ENCODE measurements around the gene WWOX.
"Not testable (repeated sequence)": the region's sequence is repeated elsewhere in the genome, so short reads cannot be mapped to it uniquely, and the experiment has no call there.

WWOX gene

DNA sequence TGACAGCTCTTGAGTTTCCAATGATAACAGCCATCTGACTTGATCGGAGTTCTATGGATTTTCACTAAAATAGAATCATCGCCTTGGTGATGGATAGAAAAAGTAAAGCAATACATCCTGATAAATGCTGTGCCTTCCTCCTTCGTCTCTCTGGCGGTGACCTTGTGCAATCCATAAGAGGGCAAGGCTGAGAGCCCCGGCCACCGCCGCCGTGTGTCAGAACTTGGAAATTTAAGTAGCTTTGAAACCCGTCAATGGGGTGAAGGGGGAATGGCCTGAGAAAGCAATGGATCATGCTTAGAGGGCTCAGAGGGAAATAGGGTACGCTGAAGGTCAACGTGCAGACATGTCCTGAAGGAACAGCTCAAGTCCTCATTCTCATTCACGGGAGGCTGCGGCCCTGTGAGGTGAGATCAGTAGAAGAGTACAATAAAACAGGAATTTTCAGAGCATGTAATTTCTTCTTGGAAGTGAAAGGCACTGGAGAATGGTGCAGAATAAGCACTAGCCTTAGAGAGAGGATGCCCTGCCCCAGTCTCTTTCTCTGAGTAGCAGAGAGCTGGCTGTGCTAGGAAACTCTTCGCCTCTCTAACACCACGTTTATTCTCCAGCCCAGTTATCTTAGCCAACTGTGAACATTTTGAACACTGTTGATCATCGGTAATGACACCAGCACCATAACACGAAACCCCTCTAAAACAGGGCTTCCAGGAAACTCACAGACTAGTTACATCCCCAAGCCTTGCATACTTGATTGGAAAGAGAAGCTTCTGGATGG, 573.5 kb downstream of the WWOX start:
- DNase-seq, result no peak

DNA sequence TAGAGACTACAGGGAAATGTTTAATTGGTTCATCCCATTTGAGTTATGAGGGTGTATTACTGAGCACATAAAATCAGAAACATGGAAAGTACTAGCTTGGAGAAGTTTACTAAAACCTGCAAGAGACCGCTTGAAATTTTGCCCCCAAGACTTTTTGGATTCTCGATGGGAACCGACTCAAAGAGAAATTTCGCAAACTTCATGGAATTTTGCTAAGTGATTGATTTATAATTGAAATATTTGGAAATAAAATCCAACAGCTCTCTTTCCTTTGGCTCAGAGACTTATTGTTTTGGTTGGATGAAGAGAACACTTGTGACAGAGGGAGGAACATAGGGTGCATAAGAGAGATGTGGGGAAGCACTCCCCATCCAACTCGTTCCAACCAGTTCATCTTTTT, 574.4 kb downstream of the WWOX start:
- no peak for DNase-seq

DNA sequence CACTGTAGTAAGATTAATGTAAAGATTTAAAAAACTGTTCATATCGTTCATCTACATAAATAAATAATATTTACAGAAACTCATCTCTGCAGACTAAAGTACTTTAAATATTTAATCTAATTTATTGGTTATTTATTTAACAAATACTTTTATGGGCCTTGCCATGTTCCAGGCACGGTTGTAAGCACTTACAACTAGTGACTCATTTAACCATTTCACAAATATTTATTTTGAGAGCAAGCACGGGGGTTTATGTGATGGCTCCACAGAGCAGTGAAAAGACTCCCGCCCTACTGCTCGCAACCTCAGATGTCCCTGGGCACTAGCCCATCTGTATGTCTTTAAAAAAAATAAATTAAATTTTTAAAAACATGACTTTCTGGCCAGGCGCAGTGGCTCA, 575.9 kb downstream of the WWOX start:
- DNase-seq, result no peak

DNA sequence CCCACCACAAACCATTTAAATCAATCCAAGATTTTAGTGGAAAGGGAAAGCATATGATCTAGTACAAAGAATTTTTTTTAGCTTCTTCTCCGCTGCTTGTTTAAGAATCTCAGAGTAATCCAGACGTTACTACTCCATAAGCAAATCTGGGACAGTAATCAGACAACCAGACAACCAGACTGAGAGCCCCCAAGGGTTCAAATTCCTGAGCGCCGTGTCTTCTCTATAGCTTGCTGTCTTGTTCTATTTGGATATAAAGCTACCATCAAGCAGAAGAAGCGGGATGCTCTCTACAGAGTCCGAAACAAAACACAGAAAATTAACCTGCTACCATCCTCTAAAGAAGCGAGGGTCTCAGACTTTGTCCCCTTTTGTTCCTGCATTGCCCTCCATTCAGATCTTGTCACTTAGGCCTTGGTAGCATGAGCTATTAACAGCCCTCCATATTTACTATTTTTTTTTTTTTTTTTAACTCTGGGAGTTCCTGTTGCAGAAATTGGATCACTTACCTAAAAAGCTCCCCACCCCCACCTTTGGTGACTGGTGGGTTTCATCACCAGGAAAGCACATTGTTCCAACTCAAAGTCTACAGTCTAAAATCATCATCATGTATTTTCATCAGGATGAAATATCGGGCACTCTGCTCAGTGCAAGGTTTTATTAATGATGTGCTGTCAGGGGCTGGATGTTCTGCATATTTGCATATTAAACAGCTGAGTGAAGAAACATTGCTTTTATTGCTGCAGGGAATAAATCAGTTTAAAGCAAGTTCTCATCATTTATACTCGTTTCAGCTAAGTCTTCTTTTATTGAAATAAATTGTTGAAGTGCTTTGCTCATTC, 576.7 kb downstream of the WWOX start:
- DNase-seq, result no peak

DNA sequence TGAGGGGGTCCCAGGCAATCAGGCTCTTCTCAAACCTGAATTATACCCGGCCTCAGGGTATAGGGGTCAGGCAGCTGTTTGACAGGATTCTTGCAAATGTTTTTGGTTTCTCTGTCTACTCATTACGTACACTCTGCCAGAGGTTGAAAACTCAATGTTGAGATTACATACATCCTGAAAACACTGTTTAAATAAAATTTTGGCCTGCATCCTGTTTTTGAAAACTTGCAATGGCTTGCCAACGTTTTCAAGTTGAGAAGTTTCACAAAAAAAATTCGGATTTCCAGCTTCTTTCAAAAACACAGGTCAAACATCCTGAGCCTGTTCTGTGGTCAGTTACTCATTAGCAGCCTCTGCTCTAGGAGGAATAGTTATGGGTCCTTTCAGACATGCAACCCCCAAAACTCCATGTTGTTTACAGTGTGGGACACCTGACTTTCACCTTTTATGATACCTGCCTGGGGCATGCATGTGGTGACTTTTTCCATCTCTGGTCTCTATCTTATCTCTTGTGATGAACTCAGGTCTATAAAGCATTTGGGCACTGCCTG, 577.8 kb downstream of the WWOX start:
- no peak for DNase-seq

DNA sequence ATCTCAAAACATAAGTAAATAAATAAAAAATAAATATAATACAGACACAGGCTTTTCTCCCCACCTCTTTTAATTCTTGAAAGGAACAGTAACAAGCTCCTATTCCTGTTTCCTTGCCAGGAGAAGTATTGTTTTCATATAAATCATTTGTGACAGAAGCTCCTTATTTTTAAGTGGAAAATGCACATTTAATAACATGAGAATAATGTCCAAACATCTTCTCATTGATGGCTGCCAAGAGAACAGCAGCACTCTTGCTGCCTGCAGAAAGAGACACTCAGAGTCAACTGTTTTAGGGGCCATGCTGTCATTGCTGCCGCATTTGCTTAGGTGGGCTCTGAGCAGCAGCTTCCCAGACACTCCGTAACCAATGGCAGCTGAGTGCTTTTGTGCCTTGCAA, 580.1 kb downstream of the WWOX start:
- no peak for DNase-seq

DNA sequence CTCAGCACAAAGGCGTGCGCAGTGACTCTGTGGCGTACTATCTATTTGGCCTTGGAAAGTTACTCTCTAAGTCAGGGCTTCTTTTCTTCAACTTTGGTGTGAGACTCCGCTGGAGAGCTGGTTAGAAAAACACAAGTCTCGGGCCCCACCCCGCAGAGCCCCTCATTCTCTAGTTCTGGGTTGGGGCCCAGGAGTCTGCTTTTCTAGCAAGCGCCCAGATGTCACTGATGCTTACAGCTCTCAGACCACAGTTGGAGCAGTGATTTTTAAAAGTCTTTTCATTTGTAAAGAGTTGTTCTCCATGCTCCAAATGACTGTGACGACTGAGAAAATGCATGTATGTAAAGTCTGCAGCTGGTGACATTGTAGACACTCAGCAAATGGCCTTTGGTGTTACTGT, 582.3 kb downstream of the WWOX start:
- DNase-seq, result no peak

DNA sequence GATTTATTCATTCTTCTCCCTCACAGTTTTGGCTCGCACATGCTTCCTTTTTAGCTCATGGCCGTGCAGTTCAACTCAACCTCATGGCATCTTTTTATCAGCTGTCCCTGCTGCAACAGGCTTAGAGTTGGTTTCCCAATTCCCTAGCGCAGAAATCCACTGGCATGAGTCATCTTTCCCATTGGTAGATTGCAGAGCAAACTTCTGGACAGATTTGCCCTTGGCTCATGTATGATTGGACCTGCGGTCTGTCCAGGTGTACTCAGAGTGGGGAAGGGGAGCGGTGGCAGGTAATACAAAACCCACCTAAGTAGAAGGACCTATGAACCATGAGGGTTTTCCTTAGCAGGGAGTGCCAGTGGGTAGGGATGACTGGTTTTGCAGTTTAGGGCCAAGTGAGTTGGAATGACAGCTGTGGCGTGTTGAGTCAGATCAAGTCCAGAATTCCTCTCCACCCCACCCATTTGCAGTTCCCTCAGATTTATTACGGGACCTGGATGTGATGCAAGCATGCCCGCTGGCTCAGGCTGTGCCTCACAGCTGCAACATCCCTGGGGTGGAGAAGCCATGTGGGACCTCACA, 584.7 kb downstream of the WWOX start:
- no peak for DNase-seq

DNA sequence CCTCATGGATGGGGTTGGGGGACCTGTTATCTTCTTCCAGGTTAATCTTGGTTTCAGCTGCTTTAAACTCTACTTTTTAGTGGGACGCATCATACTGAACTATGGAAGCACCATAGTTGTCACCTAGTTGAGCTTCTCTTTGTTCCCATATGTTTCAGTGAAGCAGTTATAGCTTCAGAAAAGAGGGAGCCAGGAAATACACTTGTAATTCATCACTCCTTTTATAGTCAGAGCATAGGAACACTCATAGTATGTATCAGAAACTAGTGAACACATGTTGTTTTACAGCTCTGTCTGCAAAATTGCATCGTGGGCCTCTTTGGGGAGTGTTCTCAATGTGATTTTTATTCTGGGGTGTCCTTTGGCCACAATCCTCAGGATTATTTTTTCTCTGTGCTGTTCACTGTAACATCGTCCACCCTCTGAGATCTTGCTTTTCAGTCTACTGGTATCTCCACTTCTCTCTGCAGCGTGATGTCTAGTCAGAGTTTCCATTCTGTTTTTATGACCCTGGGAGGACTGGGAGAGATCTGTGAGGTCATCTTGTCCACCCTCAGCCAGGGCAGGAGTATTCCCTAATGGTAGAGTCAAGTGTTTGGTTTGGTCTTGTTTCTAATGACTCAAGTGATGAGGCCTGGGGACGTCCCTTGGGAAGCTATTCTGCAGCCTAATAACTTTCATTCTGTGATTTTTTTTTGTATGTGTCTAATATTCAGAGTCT, 585.4 kb downstream of the WWOX start:
- no peak for DNase-seq

DNA sequence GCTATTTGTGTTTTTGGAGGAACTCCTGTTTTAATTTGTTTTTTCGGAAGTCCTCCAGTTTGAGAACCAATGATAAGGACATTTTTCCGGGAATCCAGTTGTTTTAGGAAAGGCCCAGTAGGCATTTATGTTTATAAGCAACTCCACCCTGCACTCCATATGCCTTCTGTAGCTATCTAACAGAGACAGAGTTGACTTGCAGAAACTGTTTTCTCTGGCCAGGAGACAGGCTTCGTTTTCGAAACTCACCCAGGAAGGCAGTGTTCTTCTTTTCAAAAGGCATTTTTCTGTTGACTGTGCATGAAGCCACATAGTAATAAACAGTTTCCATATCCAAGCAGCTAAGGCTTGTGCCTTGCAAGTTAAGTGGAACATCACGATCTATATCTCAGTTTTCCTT, 587.1 kb downstream of the WWOX start:
- DNase-seq, result no peak

DNA sequence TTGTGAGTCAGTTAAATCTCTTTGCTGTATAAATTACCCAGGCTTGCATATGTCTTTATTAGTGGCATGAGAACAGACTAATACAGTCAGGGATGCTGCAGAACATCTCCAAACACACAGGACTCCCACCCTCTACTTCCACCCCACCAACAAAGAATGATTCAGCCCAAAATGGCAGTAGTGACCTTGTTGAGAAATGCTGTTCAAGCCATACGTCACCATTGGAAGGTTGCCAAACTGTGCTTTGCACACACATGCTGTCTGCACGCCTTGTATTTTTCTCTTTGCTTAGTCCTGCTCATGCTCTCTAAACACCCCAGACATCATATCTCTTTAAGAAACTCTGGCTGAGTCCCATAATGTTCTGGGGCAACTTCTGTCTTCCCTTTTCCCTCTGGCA, 589.6 kb downstream of the WWOX start:
- no peak for DNase-seq

DNA sequence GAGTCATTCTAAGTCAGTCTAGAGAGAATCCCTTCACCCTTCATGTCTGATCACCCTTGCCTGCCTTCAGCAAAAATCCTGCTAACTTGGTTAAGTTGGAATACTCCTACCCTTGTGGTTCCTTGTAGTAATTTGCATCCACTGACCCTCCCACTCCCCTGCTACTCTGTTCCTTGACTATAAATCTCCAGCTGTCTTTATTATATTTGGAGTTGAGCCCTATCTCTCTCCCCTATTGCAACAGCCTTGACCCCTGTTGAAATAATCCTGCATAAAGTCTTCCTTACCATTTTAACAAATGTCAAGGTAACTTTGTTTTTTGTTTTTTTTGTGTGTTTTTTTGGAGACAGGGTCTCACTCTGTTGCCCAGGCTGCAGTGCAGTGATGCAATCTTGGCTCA, 590.1 kb downstream of the WWOX start:
- no peak for DNase-seq

DNA sequence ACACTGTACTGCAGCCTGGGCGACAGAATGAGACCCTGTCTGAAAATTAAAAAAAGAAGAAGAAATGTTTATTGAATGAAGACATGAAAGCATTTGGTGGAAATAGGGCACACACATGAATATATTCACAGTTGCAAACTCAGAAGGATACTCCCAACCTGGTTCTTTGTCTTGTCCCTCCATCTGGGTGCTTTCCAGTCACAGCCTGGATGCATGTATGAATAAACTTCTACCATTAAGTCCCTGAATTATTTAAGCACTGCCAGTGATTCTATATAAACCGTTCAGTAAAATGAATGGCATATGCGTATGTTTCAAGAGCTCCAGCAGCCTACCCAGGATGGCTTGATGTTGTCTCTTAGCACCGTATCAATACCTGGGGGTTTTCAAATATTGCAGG, 591.1 kb downstream of the WWOX start:
- no peak for DNase-seq

DNA sequence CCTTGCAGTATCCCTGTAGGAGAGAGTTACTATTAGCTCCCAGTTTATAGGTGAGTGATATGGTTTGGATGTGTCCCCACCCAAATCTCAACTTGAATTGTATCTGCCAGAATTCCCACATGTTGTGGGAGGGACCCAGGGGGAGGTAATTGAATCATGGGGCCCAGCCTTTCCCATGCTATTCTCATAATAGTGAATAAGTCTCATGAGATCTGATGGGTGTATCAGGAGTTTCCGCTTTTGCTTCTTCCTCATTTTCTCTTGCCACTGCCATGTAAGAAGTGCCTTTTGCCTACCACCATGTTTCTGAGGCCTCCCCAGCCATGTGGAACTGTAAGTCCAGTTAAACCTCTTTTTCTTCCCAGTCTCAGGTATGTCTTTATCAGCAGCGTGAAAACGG, 592.3 kb downstream of the WWOX start:
- not testable (repeated sequence) for DNase-seq

DNA sequence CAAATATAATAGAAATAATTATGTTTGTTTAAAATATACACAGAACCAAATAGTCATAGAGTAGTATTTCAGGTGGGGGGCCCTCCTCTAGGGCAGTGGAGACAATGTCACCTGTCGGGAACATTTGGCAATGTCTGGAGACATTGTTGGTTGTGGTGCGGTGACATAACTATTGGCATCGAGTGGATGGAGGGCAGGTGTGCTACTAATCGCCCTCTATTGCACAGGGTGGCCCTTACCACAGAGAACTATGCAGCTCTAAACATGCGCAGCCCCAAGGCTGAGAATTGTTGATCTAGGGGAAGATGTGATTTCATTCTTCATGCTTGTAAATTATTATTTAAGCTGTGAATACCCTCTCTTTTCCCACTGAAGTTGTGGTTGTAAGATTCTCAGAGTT, 594.0 kb downstream of the WWOX start:
- DNase-seq, result no peak

DNA sequence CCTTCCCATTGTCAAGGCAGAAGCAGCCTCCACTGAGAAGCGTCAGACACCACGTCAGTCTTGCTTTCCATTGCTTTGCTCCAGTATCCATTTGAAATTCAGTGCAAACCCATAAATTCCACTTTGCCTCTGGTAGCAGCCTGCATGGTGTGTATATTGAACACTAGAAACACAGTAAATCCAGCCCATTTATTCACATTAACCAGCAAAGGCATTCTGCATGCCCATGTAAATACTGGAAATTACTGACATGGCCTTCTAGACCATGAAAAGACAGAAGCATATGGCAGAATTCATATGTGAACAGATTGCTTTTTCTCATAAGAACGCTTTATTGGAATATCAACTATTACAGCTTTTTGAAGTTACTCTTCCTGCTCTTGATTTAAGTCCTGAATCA, 595.0 kb downstream of the WWOX start:
- DNase-seq, result no peak

DNA sequence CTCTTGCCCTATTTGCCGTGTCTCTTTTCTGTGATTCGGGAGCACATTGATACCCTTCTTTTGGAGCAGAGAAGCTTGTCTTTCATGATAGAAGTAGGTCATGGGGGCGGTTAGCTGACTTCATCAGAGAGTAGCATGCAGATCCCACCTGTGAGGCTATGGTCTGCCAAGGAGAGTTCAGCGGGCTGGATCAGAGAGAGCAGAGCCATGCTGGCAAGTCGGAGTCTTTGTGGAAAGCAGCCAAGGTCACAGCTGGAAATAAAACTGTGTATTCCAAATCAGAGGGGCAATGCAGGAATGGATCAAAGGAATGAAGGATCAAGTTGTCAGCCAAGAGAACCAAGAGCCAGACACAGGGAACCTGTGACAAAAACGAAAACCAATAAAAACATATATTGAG, 595.9 kb downstream of the WWOX start:
- DNase-seq, result no peak

DNA sequence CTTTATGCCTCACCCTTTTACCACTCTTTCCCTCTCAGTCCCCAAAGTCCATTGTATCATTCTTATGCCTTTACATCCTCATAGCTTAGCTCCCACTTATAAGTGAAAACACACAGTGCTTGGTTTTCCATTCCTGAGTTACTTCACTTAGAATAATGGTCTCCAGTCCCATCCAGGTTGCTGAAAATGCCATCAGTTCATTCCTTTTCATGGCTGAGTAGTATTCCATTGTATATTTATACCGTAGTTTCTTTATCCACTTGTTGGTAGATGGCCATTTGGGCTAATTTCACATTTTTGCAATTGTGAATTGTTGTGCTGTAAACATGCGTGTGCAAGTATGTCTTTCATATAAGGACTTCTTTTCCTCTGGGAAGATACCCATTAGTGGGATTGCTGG, 597.3 kb downstream of the WWOX start:
- no peak for DNase-seq

DNA sequence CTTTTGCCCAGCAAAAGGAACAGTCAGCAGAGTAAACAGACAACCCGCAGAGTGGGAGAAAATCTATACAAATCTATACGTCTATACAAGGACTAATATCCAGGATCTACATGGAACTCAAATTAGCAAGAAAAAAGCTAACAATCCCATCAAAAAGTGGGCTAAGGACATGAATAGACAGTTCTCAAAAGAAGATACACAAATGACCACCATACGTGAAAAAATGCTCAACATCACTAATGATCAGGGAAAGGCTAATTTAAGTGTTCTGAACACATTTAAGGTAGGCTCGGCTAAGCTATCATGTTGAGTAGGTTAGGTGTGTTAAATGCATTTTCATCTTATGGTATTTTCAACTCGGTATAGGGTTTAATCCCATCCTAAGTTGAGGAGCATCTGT, 598.0 kb downstream of the WWOX start:
- DNase-seq, result no peak

DNA sequence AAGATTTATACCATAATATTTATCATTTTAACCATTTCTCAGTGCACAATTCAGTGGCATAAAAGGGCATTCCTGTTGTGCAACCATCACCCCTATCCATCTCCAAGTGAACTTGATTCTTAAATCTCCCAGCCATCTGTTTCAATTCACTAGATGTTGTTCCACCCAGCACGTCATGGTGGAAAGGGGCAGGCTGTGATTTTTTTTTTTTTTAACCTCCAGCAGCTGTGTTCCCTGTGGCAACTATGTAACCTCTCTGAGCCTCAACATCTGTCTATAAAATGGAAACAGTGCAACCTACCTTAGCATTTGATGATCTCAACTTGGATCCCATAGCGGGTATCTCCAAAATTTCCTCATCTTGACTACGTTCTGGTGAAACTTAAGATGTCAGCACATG, 604.5 kb downstream of the WWOX start:
- no peak for DNase-seq

DNA sequence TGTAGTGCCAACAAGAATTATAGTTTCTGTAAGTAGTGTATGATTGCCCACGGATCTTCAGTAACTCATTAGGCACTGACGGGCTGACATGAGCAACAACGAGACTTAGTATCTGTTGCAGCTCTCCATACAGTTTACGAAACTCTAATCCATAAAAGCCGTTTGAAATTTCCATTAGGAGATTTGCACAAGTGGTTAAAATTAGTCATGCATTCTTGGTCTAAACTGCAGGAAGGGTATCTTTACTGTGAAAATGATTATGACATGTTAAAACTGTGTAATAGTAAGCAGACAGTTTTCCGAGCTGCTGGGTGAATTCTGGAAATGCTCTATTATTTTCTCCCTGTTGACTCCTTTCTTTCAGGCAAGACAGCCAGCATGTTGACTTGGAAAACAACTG, 605.0 kb downstream of the WWOX start:
- DNase-seq, result peak; percentile 28 to 48

DNA sequence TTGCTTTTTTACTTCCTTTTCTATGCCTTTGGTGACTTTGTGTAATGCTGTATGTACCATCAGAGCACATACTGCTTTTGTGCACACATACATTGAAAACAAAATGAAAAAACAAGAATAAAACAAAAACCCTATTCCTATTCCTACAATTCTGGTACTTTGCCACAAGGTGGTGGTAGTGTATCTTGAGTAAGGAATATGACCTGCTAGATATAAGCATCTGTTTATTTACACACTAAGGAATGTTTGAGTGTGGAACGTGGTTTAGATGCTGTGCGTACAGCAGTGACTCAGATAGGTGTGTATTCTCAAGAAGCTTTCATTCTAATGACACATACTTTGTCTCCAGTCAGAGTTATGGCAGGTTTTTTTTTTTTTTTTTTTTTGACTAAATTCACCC, 606.2 kb downstream of the WWOX start:
- peak; percentile 3 to 48 for DNase-seq

DNA sequence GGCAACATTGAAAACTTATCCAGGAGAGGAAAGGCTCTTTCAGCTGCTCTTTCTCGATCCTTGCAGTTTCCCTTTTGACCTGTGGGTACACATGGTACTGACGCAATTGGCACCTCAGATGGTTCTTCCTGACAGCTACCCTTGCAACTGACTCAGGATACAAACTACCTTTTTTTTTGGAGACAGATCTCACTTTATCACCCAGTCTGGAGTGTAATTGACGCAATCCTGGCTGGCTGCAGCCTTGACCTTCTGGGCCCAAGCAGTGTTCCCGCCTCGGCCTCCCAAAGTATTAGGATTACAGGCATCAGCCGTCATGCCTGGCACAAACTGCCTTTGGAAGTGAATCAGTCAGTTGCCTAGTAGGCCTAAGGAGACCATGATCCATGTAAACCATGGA, 607.2 kb downstream of the WWOX start:
- no peak for DNase-seq
